ENCODE results near the gene PIEZO1.

DNA sequence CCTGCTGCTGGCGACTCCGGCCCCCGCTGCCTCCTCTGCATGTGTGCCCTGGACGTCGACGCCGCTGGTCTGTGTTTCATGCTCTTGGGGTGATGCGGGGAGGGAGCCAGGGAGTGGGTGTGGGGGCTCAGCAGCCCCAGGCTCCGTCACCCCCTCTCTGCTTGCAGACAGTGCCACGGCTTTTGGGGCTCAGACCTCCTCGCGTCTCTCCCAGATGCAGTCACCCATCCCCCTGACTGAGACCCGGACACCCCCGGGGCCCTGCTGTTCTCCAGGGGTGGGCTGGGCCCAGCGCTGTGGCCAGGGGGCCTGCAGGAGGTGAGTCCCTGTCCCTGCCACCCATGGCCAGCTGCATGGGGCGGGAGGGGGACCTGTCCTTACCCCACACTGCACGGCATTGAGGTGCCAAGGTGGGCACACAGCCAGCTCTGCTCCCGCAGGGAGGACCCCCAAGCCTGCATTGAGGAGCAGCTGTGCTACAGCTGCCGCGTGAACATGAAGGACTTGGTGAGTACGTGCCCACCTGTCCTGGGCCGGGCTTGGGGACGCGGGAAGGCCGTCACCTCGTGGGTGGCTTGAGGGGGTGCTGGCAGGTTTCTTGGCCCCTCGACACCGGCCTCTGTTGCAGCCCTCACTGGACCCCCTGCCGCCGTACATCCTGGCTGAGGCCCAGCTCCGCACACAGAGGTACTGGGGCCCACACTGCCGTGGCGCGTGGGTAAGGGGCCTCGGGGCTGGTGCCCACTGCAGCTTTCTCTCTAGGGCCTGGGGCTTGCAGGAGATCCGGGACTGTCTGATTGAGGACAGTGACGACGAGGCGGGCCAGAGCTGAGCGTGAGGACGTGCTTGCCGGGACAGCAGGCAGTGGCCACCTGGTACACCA lies 70.4 kb downstream of the PIEZO1 start:
- TF ChIP-seq, protein P1, sequence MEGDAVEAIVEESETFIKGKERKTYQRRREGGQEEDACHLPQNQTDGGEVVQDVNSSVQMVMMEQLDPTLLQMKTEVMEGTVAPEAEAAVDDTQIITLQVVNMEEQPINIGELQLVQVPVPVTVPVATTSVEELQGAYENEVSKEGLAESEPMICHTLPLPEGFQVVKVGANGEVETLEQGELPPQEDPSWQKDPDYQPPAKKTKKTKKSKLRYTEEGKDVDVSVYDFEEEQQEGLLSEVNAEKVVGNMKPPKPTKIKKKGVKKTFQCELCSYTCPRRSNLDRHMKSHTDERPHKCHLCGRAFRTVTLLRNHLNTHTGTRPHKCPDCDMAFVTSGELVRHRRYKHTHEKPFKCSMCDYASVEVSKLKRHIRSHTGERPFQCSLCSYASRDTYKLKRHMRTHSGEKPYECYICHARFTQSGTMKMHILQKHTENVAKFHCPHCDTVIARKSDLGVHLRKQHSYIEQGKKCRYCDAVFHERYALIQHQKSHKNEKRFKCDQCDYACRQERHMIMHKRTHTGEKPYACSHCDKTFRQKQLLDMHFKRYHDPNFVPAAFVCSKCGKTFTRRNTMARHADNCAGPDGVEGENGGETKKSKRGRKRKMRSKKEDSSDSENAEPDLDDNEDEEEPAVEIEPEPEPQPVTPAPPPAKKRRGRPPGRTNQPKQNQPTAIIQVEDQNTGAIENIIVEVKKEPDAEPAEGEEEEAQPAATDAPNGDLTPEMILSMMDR (IDR thresholded peaks at IDR 0.05), result no peak
- TF ChIP-seq POLR2A (IDR thresholded peaks at IDR 0.05), result no peak
